SK-N-SH (cell line): ENCODE results near the gene ZNF550. TPM values are rescaled to one million over a fixed set of nuclear protein-coding genes. Genes with fewer than 3 reads are reported as not detected.
A peak's percentile ranks its signal among the peaks of the same experiment; 100 is the strongest.

ENCODE experiments used
- ELF1 ChIP-seq: IDR thresholded peaks from 2 replicates; pipeline ENCODE4 v1.4.0; 2012
- EP300 ChIP-seq, 2 experiments: IDR thresholded peaks; 2 replicates each; pipeline versions ENCODE4 v1.4.0 to v1.6.1; 2012; ENCODE audit warnings: borderline replicate concordance in 1 of 2, low read depth in 1 of 2, low read length in 1 of 2
- EZH2phosphoT487 ChIP-seq: fragments of 200-600 bp; sonication (generic); IDR thresholded peaks from 2 replicates; pipeline ENCODE4 v1.6.1; 2017; ENCODE audit warnings: low read depth, mixed run types, mild to moderate bottlenecking, antibody characterized with exemption, moderate library complexity, borderline replicate concordance
- FOSL2 ChIP-seq: IDR thresholded peaks from 2 replicates; pipeline ENCODE4 v1.4.0; 2012; ENCODE audit warnings: low read depth, mild to moderate bottlenecking, moderate library complexity, borderline replicate concordance
- FOXJ3 ChIP-seq: sonication (generic); formaldehyde crosslinking; IDR thresholded peaks from 2 replicates; pipeline ENCODE4 v1.5.1; 2020; ENCODE audit warnings: mild to moderate bottlenecking, missing genetic modification reagents
- FOXM1 ChIP-seq: IDR thresholded peaks from 2 replicates; pipeline ENCODE4 v1.4.0; 2012; ENCODE audit warnings: low read depth, mild to moderate bottlenecking
- GABPA ChIP-seq: IDR thresholded peaks from 2 replicates; pipeline ENCODE4 v1.4.0; 2012; ENCODE audit warnings: low read depth, mild to moderate bottlenecking
- IRF3 ChIP-seq: fragments of 150-350 bp; IDR thresholded peaks from 2 replicates; pipeline ENCODE4 v1.6.1; 2016; ENCODE audit warnings: mild to moderate bottlenecking, low read depth, low read length
- JUND ChIP-seq: IDR thresholded peaks from 2 replicates; pipeline ENCODE4 v1.4.0; 2012
- MAX ChIP-seq: IDR thresholded peaks from 2 replicates; pipeline ENCODE4 v1.4.0; 2012; ENCODE audit warnings: low read depth
- NFIC ChIP-seq: IDR thresholded peaks from 2 replicates; pipeline ENCODE4 v1.4.0; 2012; ENCODE audit warnings: borderline replicate concordance
- NRF1 ChIP-seq: IDR thresholded peaks from 2 replicates; pipeline ENCODE4 v1.6.1; 2012; ENCODE audit warnings: low read depth, mild to moderate bottlenecking, low read length
- PBX3 ChIP-seq: IDR thresholded peaks from 2 replicates; pipeline ENCODE4; 2012
- POLR2AphosphoS5 ChIP-seq: IDR thresholded peaks from 2 replicates; pipeline ENCODE4 v1.6.1; 2012; ENCODE audit warnings: low read depth, low read length
- RFX5 ChIP-seq: IDR thresholded peaks from 2 replicates; pipeline ENCODE4 v1.6.1; 2012; ENCODE audit warnings: mild to moderate bottlenecking, improper control_type of control experiment, low read length
- RXRA ChIP-seq: IDR thresholded peaks from 2 replicates; pipeline ENCODE4 v1.4.0; 2012; ENCODE audit warnings: low read depth, mild to moderate bottlenecking, borderline replicate concordance
- SIN3A ChIP-seq: IDR thresholded peaks from 2 replicates; pipeline ENCODE4 v1.6.1; 2012; ENCODE audit warnings: low read depth, mild to moderate bottlenecking, low read length, moderate library complexity, borderline replicate concordance
- SMC3 ChIP-seq: IDR thresholded peaks from 2 replicates; pipeline ENCODE4 v1.6.1; 2012; ENCODE audit warnings: low read depth, low read length, improper control_type of control experiment
- TCF12 ChIP-seq: IDR thresholded peaks from 2 replicates; pipeline ENCODE4 v1.4.0; 2012
- USF1 ChIP-seq: IDR thresholded peaks from 2 replicates; pipeline ENCODE4 v1.4.0; 2012; ENCODE audit warnings: low read depth, borderline replicate concordance
- USF2 ChIP-seq: fragments of 150-350 bp; IDR thresholded peaks from 2 replicates; pipeline ENCODE4 v1.6.1; 2017; ENCODE audit warnings: antibody characterized with exemption, low read length, low read depth, borderline replicate concordance
- YY1 ChIP-seq: IDR thresholded peaks from 2 replicates; pipeline ENCODE4 v1.4.0; 2012; ENCODE audit warnings: low read depth, mild to moderate bottlenecking
- ZBTB33 ChIP-seq: IDR thresholded peaks from 2 replicates; pipeline ENCODE4 v1.4.0; 2012; ENCODE audit warnings: low read depth, borderline replicate concordance
- polyA plus RNA-seq, 3 experiments: library from polyadenylated mRNA; depleted of rRNA; stranded (reverse); fragments of >200 nt; gene quantifications; 2 replicates each; pipeline ENCODE4 v1.2.3, GENCODE V29; 2012
- TF ChIP-seq, protein P1 (sequence below): fragments of 200-600 bp; sonication (generic); IDR thresholded peaks from 2 replicates; pipeline ENCODE4 v1.6.1; 2017; ENCODE audit warnings: antibody characterized with exemption, mild to moderate bottlenecking, moderate library complexity

Gene ZNF550
- polyA plus RNA-seq, 1 of the 3 experiments (the other 2 are of a cell fraction) = 5.7 TPM

- peak; percentile 80 for TF ChIP-seq ZBTB33
- TF ChIP-seq NRF1 = no peak
- TF ChIP-seq GABPA = peak; percentile 91
- TF ChIP-seq SIN3A = no peak
- TF ChIP-seq EP300 (IDR thresholded peaks at IDR 0.05; ENCODE audit: borderline replicate concordance in 1 of 2, low read depth in 1 of 2, low read length in 1 of 2) = no peak
- TF ChIP-seq ELF1 = peak; percentile 91
- TF ChIP-seq POLR2AphosphoS5 = peak; percentile 55; the same call in 1 of the 2 replicates
- 0 out of 2 replicates have a peak, but pooled peaks have one; percentile 18 for TF ChIP-seq YY1
- peak; percentile 22; the same call in 1 of the 2 replicates for TF ChIP-seq IRF3
- no peak for TF ChIP-seq NFIC
- TF ChIP-seq FOXJ3 (CRISPR knock-in tag) = no peak
- no peak for TF ChIP-seq FOSL2
- TF ChIP-seq USF2 = no peak
- TF ChIP-seq FOXM1 = no peak
- no peak; the same call in 1 of the 2 replicates for TF ChIP-seq RFX5
- peak; percentile 85 for TF ChIP-seq PBX3
- no peak for TF ChIP-seq EZH2phosphoT487
- no peak for TF ChIP-seq TCF12
- TF ChIP-seq RXRA = no peak
- no peak for TF ChIP-seq JUND
- TF ChIP-seq, protein P1, sequence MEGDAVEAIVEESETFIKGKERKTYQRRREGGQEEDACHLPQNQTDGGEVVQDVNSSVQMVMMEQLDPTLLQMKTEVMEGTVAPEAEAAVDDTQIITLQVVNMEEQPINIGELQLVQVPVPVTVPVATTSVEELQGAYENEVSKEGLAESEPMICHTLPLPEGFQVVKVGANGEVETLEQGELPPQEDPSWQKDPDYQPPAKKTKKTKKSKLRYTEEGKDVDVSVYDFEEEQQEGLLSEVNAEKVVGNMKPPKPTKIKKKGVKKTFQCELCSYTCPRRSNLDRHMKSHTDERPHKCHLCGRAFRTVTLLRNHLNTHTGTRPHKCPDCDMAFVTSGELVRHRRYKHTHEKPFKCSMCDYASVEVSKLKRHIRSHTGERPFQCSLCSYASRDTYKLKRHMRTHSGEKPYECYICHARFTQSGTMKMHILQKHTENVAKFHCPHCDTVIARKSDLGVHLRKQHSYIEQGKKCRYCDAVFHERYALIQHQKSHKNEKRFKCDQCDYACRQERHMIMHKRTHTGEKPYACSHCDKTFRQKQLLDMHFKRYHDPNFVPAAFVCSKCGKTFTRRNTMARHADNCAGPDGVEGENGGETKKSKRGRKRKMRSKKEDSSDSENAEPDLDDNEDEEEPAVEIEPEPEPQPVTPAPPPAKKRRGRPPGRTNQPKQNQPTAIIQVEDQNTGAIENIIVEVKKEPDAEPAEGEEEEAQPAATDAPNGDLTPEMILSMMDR = peak; percentile 38
- no peak for TF ChIP-seq USF1
- TF ChIP-seq MAX = peak; percentile 74; the same call in 1 of the 2 replicates
- peak; percentile 40; the same call in 1 of the 2 replicates for TF ChIP-seq SMC3
Measured at GRCh38 chr19:57578487-57579205, 19.0 kb upstream of the ZNF550 start, which contains the start of gene ZNF416 (continued).
